Raji (cell line): ENCODE data around the gene SELENOI.

Experiments
- POLR2A ChIP-seq: IDR thresholded peaks from 2 replicates; pipeline ENCODE4 v1.6.1; 2011; ENCODE audit warnings: low read depth, low read length, control low read depth; ENCODE audit not compliant: insufficient read depth

The SELENOI gene

GRCh38 chr2:26423750-26424149, 77.8 kb downstream of the SELENOI start:
- no peak for TF ChIP-seq POLR2A

- TF ChIP-seq POLR2A, result no peak
Observed at GRCh38 chr2:26424221-26424620, 78.3 kb downstream of the SELENOI start.

DNA sequence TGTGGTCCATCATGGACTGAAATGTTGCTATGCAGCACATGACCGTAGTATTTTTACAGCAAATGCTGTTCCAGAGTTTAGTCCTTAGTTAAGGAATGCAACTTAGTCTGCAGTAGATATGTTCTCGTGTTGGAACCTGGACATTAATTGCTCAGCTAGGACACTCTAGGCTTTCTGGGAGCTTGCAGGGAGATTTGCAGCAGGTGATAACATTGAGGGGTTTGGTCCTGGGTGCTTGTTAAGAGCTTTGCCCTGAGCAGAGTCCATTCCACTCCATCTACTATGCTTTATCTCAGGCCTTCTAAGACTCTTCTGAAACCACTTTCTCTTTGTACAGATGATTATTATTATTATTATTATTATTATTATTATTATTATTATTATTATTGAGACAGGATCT, 82.9 kb downstream of the SELENOI start:
- TF ChIP-seq POLR2A, result no peak

GRCh38 chr2:26429779-26430578, 84.0 kb downstream of the SELENOI start:
- TF ChIP-seq POLR2A, result no peak

DNA sequence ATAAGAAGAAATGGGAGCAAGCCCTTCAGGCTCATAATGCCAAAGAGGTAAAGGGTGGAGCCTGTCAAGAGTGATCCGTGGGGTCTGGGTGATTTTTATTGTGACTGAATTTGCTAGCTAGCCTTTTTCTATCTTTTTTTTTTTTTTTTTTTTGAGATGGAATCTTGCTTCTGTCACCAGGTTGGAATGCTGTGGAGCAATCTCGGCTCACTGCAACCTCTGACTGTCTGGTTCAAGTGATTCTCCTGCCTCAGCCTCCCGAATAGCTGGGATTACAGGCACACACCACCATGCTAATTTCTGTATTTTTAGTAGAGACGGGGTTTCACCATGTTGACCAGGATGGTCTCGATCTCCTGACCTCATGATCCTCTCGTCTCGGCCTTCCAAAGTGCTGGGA, 84.9 kb downstream of the SELENOI start:
- TF ChIP-seq POLR2A, result no peak

DNA sequence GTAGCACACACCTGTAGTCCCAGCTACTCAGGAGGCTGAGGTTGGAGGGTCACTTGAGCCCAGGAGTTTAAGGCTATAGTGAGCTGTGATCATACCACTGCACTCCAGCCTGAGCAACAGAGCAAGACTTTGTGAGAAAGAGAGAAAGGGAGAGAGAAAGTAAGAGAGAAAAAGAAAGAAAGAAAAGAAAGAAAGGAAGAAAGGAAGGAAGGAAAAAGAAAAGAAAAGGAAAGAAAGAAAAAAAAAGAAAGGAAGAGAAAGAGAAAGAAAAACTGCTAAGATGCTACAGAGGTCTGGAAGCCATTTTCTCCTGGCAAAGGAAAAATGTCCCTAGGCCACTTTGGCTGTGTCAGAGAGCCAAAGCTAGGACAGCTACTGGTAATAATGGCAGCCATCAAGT, 86.4 kb downstream of the SELENOI start:
- no peak for TF ChIP-seq POLR2A

DNA sequence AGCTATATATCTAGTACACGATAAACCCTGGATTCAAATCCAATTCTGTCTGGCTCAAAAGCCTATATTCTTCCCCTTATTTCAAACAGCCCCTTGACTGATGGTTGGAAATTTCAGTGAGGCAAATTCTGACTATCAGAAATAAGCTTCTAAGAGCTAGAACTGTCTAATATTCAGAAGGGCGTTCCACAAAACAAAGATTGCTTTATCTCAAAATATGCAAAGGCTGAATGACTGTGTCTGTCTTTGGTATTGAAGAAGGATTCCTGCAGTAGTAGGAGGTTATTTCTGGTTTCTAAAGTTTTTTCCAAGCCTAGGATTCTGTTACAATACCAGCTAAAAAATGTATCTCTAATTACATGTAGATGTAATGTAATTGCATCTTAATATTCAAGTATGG, 86.9 kb downstream of the SELENOI start:
- TF ChIP-seq POLR2A, result no peak

DNA sequence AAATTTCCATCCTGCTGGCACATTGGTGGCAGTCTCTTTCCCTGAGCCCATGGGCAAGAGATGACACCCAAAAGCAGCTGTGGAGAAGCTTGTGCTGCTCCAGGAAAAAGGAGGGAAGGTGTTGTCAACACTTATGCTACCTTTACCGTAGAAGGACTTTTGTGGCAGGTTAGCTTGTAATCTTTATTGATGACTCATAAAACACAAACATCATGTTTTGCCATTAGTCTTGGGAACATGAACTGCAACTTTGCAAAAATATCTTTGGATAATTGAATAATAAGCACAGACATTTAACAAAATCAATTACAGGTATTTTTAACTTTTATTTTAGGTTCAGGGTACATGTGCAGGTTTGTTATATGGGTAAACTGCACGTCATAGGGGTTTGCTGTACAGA, 89.2 kb downstream of the SELENOI start:
- TF ChIP-seq POLR2A, result no peak

DNA sequence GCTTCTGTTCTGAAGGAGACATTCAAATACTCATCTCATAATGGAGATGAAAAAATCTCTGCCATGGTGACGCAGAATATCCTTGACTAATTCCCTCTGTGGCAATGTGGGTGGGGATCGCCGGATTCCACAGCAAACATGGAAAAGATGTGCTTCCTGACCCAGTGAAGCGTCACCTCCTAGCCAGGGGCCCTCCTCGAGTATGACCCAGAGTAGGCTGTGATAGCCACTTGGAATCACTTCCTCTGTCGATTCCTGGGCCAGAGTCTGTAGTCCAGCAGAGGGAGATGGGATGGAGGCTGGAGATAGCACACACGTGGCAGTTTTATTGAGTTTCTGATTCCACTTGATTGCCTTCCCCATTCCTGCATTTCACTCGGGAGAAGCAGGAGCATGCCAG, 92.6 kb downstream of the SELENOI start:
- no peak for TF ChIP-seq POLR2A

- TF ChIP-seq POLR2A, result no peak
Observed at GRCh38 chr2:26438926-26439325, 93.0 kb downstream of the SELENOI start.

- TF ChIP-seq POLR2A, result no peak
Observed at GRCh38 chr2:26442301-26442700, 96.4 kb downstream of the SELENOI start.

GRCh38 chr2:26442707-26443106, 96.8 kb downstream of the SELENOI start:
- TF ChIP-seq POLR2A, result no peak

GRCh38 chr2:26444236-26444635, 98.3 kb downstream of the SELENOI start:
- TF ChIP-seq POLR2A, result no peak
